HG02623 (cell line): ENCODE measurements around the gene TOX3.

ENCODE experiments used
- ATAC-seq: cut with Tn5 transposase; IDR thresholded peaks from one replicate; pipeline ENCODE4 v1.9.1; 2021; ENCODE audit warnings: moderate library complexity; ENCODE audit not compliant: unreplicated experiment

TOX3 gene

GRCh38 chr16:52455549-52456277, 91.2 kb downstream of the TOX3 start:
- ATAC-seq: no peak

GRCh38 chr16:52453644-52454043, 93.3 kb downstream of the TOX3 start:
- ATAC-seq: no peak

- no peak for ATAC-seq
Observed at GRCh38 chr16:52451971-52452421, 94.9 kb downstream of the TOX3 start.

GRCh38 chr16:52450916-52451315, 96.0 kb downstream of the TOX3 start:
- no peak for ATAC-seq

GRCh38 chr16:52450241-52450640, 96.7 kb downstream of the TOX3 start:
- no peak for ATAC-seq

- ATAC-seq: no peak
Observed at GRCh38 chr16:52446080-52446479, 100.9 kb downstream of the TOX3 start.

- no peak for ATAC-seq
Observed at GRCh38 chr16:52441886-52442285, 105.1 kb downstream of the TOX3 start.

- ATAC-seq: no peak
Observed at GRCh38 chr16:52440248-52440647, 106.7 kb downstream of the TOX3 start.

GRCh38 chr16:52439750-52440149, 107.2 kb downstream of the TOX3 start:
- ATAC-seq: no peak

GRCh38 chr16:52439171-52439701, 107.7 kb downstream of the TOX3 start:
- ATAC-seq: no peak

GRCh38 chr16:52437277-52437670, 109.7 kb downstream of the TOX3 start:
- no peak for ATAC-seq

GRCh38 chr16:52436339-52437276, 110.3 kb downstream of the TOX3 start:
- ATAC-seq: no peak

GRCh38 chr16:52434224-52434623, 112.7 kb downstream of the TOX3 start:
- no peak for ATAC-seq

- ATAC-seq: no peak
Observed at GRCh38 chr16:52433643-52434042, 113.3 kb downstream of the TOX3 start.

GRCh38 chr16:52424591-52424990, 122.4 kb downstream of the TOX3 start:
- no peak for ATAC-seq

- no peak for ATAC-seq
Observed at GRCh38 chr16:52422307-52422706, 124.6 kb downstream of the TOX3 start.

GRCh38 chr16:52418201-52418600, 128.7 kb downstream of the TOX3 start:
- no peak for ATAC-seq

- ATAC-seq: no peak
Observed at GRCh38 chr16:52416888-52417287, 130.1 kb downstream of the TOX3 start.

- ATAC-seq: no peak
Observed at GRCh38 chr16:52411011-52411410, 135.9 kb downstream of the TOX3 start.

GRCh38 chr16:52408191-52408845, 138.6 kb downstream of the TOX3 start:
- ATAC-seq: no peak

GRCh38 chr16:52407778-52408177, 139.2 kb downstream of the TOX3 start:
- no peak for ATAC-seq
